Endothelial cell of umbilical vein (primary cell): ENCODE results near the gene GRIA1. TPM values are rescaled to one million over a fixed set of nuclear protein-coding genes. Genes with fewer than 3 reads are reported as not detected.

Source experiments
- BruUV-seq: library from RNA; stranded (reverse); fragments of 400-500 nt; replicated peaks from 2 replicates; lab custom pipeline; 2021; lab: Mats Ljungman, UMichigan
- CTCF ChIA-PET: fragments of 300-600, 350-600 bp; sonication (Branson Sonifier 250); formaldehyde crosslinking; loops from one replicate; lab custom pipeline; 2021; ENCODE audit warnings: antibody characterized with exemption, inconsistent platforms; lab: Charles Lee
- POLR2A ChIA-PET: fragments of 300-600, 350-600 bp; sonication (Branson Sonifier 250); formaldehyde crosslinking; loops from one replicate; lab custom pipeline; 2021; ENCODE audit warnings: antibody characterized with exemption, inconsistent platforms; lab: Charles Lee
- DNase-seq: peaks from one replicate; pipeline ENCODE4 v3.0.0-alpha.2; 2011; ENCODE audit warnings: low read depth, low spot score
- FAIRE-seq: peaks from 2 replicates; lab custom pipeline; 2011; peaks lifted over from hg19 to GRCh38; lab: Jason Lieb, UNC
- H2AFZ ChIP-seq: 2 replicates; pipeline ENCODE4 v1.6.0; 2012; ENCODE audit warnings: low read depth, low read length, control low read depth, inconsistent platforms
- H3K27ac ChIP-seq: 2 replicates; pipeline ENCODE4 v1.5.1; 2011; ENCODE audit warnings: low read depth, mild to moderate bottlenecking, control low read depth, low read length, moderate library complexity; ENCODE audit not compliant: insufficient read depth
- H3K27me3 ChIP-seq, 2 experiments: 2 replicates each; pipeline versions ENCODE4 v1.6.0 to v1.6.1; 2011; ENCODE audit warnings: low read length in 2 of 2, mixed read lengths in 1 of 2; ENCODE audit not compliant: control insufficient read depth in 2 of 2, insufficient read depth in 2 of 2
- H3K36me3 ChIP-seq, 2 experiments: 2 replicates in 1 of 2; 3 replicates in 1 of 2; pipeline ENCODE4 v1.5.1; 2011; ENCODE audit warnings: low read length in 2 of 2, mild to moderate bottlenecking in 1 of 2, moderate library complexity in 1 of 2; ENCODE audit not compliant: control insufficient read depth in 2 of 2, insufficient read depth in 2 of 2; ENCODE audit errors: extremely low read depth in 1 of 2
- H3K4me1 ChIP-seq: 3 replicates; pipeline ENCODE4 v1.5.1; 2011; ENCODE audit warnings: mild to moderate bottlenecking, low read length; ENCODE audit not compliant: control insufficient read depth, insufficient read depth; ENCODE audit errors: extremely low read depth
- H3K4me2 ChIP-seq: 2 replicates; pipeline ENCODE4 v1.6.1; 2011; ENCODE audit warnings: low read length, control low read depth, mixed read lengths; ENCODE audit not compliant: insufficient read depth
- H3K4me3 ChIP-seq, 3 experiments: fragments of 200-600 bp in 1 of 3; sonication (generic), shearing (Covaris generic) in 1 of 3; replicated peaks in 1 of 3; 2 replicates each; pipeline ENCODE4 v1.5.1; 2011 to 2016; ENCODE audit warnings: control low read depth in 3 of 3, low read length in 3 of 3, mild to moderate bottlenecking in 2 of 3, inconsistent platforms in 1 of 3, low read depth in 1 of 3, moderate library complexity in 1 of 3; ENCODE audit not compliant: insufficient read depth in 1 of 3
- H3K79me2 ChIP-seq: 2 replicates; pipeline ENCODE4 v1.6.0; 2012; ENCODE audit warnings: low read length, inconsistent platforms; ENCODE audit not compliant: control insufficient read depth, insufficient read depth
- H3K9ac ChIP-seq: replicated peaks from 2 replicates; pipeline ENCODE3; 2011; ENCODE audit warnings: low read length, control low read depth; ENCODE audit not compliant: insufficient read depth; ENCODE audit errors: extremely low read depth
- H3K9me1 ChIP-seq: replicated peaks from 3 replicates; pipeline ENCODE4 v1.6.0; 2011; ENCODE audit warnings: mild to moderate bottlenecking, low read length; ENCODE audit not compliant: control insufficient read depth, insufficient read depth; ENCODE audit errors: extremely low read depth
- H3K9me3 ChIP-seq: replicated peaks from 2 replicates; pipeline ENCODE4 v1.5.1; 2012; ENCODE audit warnings: low read length, inconsistent platforms; ENCODE audit not compliant: control insufficient read depth, insufficient read depth
- H4K20me1 ChIP-seq: replicated peaks from 2 replicates; pipeline ENCODE3; 2011; ENCODE audit warnings: mild to moderate bottlenecking, low read length; ENCODE audit not compliant: control insufficient read depth, insufficient read depth; ENCODE audit errors: extremely low read depth
- EZH2 ChIP-seq: IDR thresholded peaks from 2 replicates; pipeline ENCODE4 v1.6.1; 2012; ENCODE audit warnings: borderline replicate concordance, low read depth, mild to moderate bottlenecking, moderate library complexity, low read length, inconsistent platforms; ENCODE audit not compliant: severe bottlenecking
- FOS ChIP-seq: IDR thresholded peaks from 2 replicates; pipeline ENCODE4 v1.6.1; 2011; ENCODE audit warnings: mild to moderate bottlenecking, low read length, moderate library complexity, borderline replicate concordance; ENCODE audit not compliant: insufficient read depth
- GATA2 ChIP-seq: IDR thresholded peaks from 2 replicates; pipeline ENCODE4 v1.7.0; 2011; ENCODE audit warnings: low read depth, mild to moderate bottlenecking, moderate library complexity, mixed read lengths, low read length; ENCODE audit not compliant: insufficient read length, insufficient read depth
- JUN ChIP-seq: IDR thresholded peaks from 2 replicates; pipeline ENCODE4 v1.6.1; 2011; ENCODE audit warnings: borderline replicate concordance, low read depth; ENCODE audit not compliant: insufficient read length, insufficient read depth
- MAX ChIP-seq: IDR thresholded peaks from 2 replicates; pipeline ENCODE4 v1.6.1; 2011; ENCODE audit not compliant: insufficient read depth, insufficient read length
- MYC ChIP-seq: IDR thresholded peaks from one replicate; pipeline ENCODE4 v1.6.1; 2011; ENCODE audit warnings: mild to moderate bottlenecking, low read depth, low read length
- POLR2A ChIP-seq: IDR thresholded peaks from 2 replicates; pipeline ENCODE4 v1.6.1; 2012; ENCODE audit warnings: low read depth, mild to moderate bottlenecking, control low read depth, low read length
- POLR2AphosphoS5 ChIP-seq: IDR thresholded peaks from 2 replicates; pipeline ENCODE4 v1.6.1; 2012; ENCODE audit warnings: low read depth, mild to moderate bottlenecking, control low read depth, low read length, moderate library complexity; ENCODE audit not compliant: insufficient read depth
- dilution Hi-C: fragments of 300-500 bp; cut with MboI; formaldehyde crosslinking; loops from one replicate; pipeline ENCODE4 v1.15.0; 2019; ENCODE audit warnings: low sequenced_read_pairs; ENCODE audit not compliant: extremely low pct_ligation_motif_present
- intact Hi-C: fragments of 100-400 bp; cut with micrococcal nuclease; formaldehyde crosslinking; loops from one replicate; pipeline ENCODE4 v1.10.0; 2022
- polyA plus RNA-seq, 4 experiments: library from polyadenylated mRNA; depleted of rRNA in 3 of 4; stranded (reverse) in 3 of 4; unstranded in 1 of 4; fragments of >200 nt; gene quantifications; 2 replicates each; pipeline versions ENCODE4 v1.2.1 to v1.2.3, GENCODE V29; 2011 to 2012; ENCODE audit warnings: missing spikeins in 1 of 4
- total RNA-seq: library from RNA; stranded (reverse); gene quantifications from 2 replicates; pipeline ENCODE4 v1.2.3, GENCODE V29; 2021

The GRIA1 gene
- total and polyA plus RNA-seq, 2 donors (not counting 3 experiments of a cell fraction or from before 2014, with no cell fraction given) = not detected

- H3K79me2 ChIP-seq = no peaks in the 10 kb centered on the region
- no peaks in the 10 kb centered on the region for H3K9me3 ChIP-seq
- intact Hi-C loops = no loop called here
- TF ChIP-seq EZH2 (no peak), POLR2AphosphoS5 (no peak), MAX (no peak), JUN (no peak), GATA2 (no peak), MYC (no peak), POLR2A (no peak), FOS (no peak)
- H3K9me1 ChIP-seq = no peaks in the 10 kb centered on the region
- H3K27ac ChIP-seq = no peak overlapping the region
- BruUV-seq = no TSS peak
- no peak overlapping the region for H3K4me3 ChIP-seq
- no peaks in the 10 kb centered on the region for H3K36me3 ChIP-seq
- DNase-seq (no peak), FAIRE-seq (no peak)
- dilution Hi-C loops = no loop called here
- H2AFZ ChIP-seq = no peak overlapping the region
- H4K20me1 ChIP-seq = no peaks in the 10 kb centered on the region
- ChIA-PET CTCF (no interaction called here), POLR2A (no interaction called here)
- no peak overlapping the region for H3K4me2 ChIP-seq
- no peaks in the 10 kb centered on the region for H3K4me1 ChIP-seq
- H3K27me3 ChIP-seq = no peaks in the 10 kb centered on the region
- H3K9ac ChIP-seq = no peak overlapping the region
Observed at GRCh38 chr5:153573326-153574033, 83.0 kb downstream of the GRIA1 start.
